ENCODE data around the gene HOXC10. TPM values are rescaled to one million over a fixed set of nuclear protein-coding genes. Genes with fewer than 3 reads are reported as not detected.

HOXC10 gene
- total RNA-seq, 1 donor from 2014 or later: 15.7 TPM

DNA sequence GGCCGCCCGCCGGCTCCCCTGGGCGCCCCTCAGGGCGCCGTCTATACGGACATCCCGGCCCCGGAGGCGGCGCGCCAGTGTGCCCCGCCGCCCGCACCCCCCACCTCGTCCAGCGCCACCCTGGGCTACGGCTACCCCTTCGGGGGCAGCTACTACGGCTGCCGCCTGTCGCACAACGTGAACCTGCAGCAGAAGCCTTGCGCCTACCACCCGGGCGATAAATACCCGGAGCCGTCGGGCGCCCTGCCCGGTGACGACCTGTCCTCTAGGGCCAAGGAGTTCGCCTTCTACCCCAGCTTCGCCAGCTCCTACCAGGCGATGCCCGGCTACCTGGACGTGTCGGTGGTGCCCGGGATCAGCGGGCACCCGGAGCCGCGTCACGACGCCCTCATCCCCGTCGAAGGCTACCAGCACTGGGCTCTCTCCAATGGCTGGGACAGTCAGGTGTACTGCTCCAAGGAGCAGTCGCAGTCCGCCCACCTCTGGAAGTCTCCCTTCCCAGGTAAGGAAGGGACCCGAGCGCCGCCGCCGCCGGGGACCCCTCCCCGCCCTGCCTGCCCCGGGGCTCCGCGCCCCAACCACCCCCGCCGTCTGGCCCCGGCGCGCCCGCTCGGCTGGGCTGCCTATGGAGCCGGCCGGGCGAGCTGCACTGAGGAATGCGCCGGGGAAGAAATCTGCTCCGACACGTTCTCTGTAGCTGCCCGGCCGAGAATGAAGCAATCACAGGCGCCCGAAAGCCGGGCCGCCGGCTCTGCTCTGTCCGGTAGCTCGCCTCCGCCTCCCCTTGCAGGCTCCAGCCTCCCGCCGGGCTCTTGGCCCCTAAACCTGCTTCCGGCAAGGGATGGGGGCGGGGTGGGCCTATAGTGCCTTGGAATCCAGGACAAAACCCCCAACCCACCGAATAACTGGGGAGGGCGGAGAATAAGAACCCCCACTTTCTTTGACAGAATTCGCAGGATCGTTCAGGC, 45.5 kb upstream of the HOXC10 start:
- DNase-seq (ENCODE audit: low read depth): no peak
- TF ChIP-seq, protein P1, sequence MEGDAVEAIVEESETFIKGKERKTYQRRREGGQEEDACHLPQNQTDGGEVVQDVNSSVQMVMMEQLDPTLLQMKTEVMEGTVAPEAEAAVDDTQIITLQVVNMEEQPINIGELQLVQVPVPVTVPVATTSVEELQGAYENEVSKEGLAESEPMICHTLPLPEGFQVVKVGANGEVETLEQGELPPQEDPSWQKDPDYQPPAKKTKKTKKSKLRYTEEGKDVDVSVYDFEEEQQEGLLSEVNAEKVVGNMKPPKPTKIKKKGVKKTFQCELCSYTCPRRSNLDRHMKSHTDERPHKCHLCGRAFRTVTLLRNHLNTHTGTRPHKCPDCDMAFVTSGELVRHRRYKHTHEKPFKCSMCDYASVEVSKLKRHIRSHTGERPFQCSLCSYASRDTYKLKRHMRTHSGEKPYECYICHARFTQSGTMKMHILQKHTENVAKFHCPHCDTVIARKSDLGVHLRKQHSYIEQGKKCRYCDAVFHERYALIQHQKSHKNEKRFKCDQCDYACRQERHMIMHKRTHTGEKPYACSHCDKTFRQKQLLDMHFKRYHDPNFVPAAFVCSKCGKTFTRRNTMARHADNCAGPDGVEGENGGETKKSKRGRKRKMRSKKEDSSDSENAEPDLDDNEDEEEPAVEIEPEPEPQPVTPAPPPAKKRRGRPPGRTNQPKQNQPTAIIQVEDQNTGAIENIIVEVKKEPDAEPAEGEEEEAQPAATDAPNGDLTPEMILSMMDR (conservative IDR thresholded peaks at IDR 0.05; ENCODE audit: low read depth, low read length): no peak
- H3K4me3 ChIP-seq (ENCODE audit: low read depth, low read length): no peak overlapping the region

DNA sequence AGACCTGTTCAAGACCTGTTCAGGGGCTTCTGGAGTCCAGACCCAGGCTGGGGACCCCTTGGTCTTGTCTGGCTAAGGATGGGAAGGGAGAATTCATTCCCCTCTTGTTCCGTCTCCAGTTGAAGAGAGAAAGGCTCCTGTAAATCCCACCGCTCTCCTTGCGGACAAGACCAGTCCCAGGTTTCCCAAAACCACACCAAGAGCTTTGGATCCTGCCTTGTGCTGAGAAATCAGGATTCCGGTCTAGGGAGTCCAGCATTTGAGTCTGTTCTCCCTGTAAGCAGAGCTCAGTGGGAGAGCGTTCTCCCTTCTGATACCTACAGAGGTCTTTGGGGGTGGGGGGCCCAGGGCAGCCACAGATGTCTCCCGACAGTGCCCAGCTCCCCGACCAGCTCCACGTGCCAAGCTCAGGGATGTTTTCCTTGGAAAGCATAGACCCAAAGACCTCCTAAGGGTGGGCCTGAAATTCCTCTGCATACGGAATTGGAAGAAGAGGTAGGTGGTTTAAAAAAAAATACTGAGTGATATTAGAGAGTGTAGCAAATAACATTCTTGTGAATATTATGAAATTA, 44.4 kb upstream of the HOXC10 start:
- TF ChIP-seq, protein P1 (conservative IDR thresholded peaks at IDR 0.05; ENCODE audit: low read depth, low read length): no peak
- DNase-seq (ENCODE audit: low read depth): no peak
- H3K4me3 ChIP-seq (ENCODE audit: low read depth, low read length): no peak overlapping the region

DNA sequence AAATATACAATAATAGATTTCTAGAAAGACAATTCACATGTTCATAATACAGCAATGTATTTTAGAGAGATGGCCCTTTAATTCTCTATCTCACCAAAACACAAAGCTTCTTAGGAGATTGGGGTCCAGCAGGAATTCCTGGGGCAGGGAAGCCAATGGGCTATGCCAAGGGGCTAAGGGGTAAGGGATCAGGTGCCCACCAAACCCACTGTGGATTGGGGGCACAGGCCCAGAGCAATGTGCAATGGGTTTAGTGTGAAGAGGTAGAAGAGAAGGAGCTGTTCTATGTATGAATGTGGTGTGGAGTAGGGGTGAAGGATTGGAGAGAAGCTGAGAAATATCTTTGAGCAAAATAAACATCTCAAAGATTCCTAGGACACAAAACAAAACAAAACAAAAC, 43.8 kb upstream of the HOXC10 start:
- H3K4me3 ChIP-seq (ENCODE audit: low read depth, low read length): no peak overlapping the region
- TF ChIP-seq, protein P1 (conservative IDR thresholded peaks at IDR 0.05; ENCODE audit: low read depth, low read length): no peak
- no peak for DNase-seq (ENCODE audit: low read depth)

DNA sequence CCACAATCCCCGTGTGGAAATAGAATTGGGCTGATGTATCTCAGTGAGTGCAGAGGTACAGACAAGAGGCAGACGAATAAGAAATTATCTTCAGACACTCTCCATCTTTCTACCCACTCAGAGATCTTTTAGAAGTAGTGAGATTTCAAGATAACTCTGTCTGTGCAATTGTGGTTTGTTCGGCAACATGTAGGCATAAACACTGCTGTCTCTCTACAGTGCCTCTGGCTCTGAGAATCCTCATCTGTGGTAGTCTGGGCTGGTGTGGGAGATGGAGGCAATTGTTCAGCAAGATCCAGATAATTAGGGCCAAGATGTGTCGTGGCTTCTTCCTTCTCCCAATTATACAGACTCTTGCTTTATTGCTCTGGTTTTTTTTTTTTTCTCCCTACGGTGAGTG, 43.2 kb upstream of the HOXC10 start:
- TF ChIP-seq, protein P1 (conservative IDR thresholded peaks at IDR 0.05; ENCODE audit: low read depth, low read length): no peak
- DNase-seq (ENCODE audit: low read depth): no peak
- H3K4me3 ChIP-seq (ENCODE audit: low read depth, low read length): no peak overlapping the region

DNA sequence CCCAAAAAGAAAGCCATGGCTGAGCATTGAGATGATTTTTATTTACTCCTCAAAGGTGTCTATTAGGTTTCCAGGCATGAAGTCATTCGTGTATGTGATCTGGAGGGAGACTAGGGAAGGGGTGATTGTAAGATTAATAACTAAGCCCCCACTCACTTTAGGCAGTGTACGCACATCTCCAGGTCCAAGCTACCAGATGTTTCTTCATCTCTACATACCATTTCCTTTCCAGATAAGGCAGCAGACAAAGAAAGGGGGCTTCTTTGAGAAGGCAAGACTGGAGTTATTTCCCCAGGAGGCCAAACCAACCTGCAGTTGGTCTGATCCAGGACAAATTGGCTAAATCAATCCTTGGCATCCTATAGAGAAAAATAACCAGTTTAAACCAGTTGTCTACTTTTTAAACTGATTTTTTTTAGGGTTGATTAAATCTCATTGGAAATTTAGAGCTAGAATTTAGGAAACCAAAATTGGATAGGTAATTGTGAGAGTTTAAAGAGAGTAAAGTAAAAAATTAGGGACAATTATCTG, 42.4 kb upstream of the HOXC10 start:
- TF ChIP-seq, protein P1 (conservative IDR thresholded peaks at IDR 0.05; ENCODE audit: low read depth, low read length): no peak
- no peak for DNase-seq (ENCODE audit: low read depth)
- H3K4me3 ChIP-seq (ENCODE audit: low read depth, low read length): no peak overlapping the region

DNA sequence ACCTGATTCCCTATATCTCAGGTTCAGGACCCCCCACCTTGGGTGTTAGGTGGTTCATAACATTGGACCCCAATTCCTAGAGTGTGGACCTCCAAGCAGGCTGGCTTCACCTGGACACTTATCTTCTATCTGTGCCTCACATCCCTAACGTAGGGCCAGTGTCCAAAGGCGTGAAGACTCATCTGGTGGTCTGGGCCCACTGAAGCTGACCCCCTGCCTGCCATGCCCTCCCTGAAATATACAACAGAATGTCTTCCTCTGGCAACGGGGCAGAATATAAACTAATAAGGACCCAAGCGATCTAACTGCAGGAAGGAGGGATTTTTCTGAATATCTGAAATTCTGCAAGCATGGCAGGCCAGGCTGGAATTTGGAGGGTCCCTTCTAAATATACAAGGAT, 40.7 kb upstream of the HOXC10 start:
- TF ChIP-seq, protein P1 (conservative IDR thresholded peaks at IDR 0.05; ENCODE audit: low read depth, low read length): no peak
- DNase-seq (ENCODE audit: low read depth): no peak
- H3K4me3 ChIP-seq (ENCODE audit: low read depth, low read length): no peak overlapping the region

Data from epithelial cell of proximal tubule (primary cell).